Measurements from ENCODE around the gene HARBI1. TPM values are rescaled to one million over a fixed set of nuclear protein-coding genes. Genes with fewer than 3 reads are reported as not detected.

HARBI1 gene
- total and polyA plus RNA-seq, 2 of the 4 experiments (the other 2 are of a cell fraction): 2.7 to 5.2 TPM

DNA sequence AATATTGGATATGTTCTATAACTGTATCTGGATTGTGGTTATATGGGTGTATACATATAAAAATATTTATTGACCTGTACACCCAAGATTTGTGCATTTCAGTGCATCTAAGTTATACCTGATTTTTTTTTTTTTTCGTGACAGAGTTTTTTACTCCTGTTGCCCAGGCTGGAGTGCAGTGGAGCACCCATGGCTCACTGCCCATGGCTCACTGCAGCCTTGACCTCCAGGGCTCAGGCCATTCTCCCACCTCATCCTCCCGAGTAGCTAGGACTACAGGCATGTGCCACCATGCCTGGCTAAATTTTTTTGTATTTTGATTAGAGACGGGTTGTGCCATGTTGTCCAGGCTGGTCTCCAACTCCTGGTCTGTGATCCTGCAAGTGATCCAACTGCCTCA is 24.6 kb upstream of the HARBI1 start:
- Histone ChIP-seq H3K4me2 (ENCODE audit: low read depth, low read length) (no peak overlapping the region), H2AK5ac (ENCODE audit: low read depth, low read length) (no peak overlapping the region), H3K36me3 (ENCODE audit: control insufficient read depth, insufficient read depth, low read length) (peaks cover 15% of the 10 kb centered on the region), H3K27ac (ENCODE audit: insufficient read depth, low read length) (no peak overlapping the region), H2AFZ (replicated peaks; ENCODE audit: low read length, poor library complexity) (no peak overlapping the region), H4K8ac (ENCODE audit: low read depth in 2 of 2, low read length in 2 of 2) (no peak overlapping the region), H2BK120ac (ENCODE audit: low read depth, low read length) (no peak overlapping the region), H3K9me1 (ENCODE audit: insufficient read depth, low read length) (no peaks in the 10 kb centered on the region), H3K4me1 (ENCODE audit: control insufficient read depth, insufficient read depth, low read length) (peaks cover 3% of the 10 kb centered on the region), H3K79me1 (ENCODE audit: low read depth in 1 of 2, low read length in 2 of 2) (peaks cover 29 to 47% of the 10 kb centered on the region in 2 experiments), H2AK9ac (replicated peaks; ENCODE audit: low read depth, low read length, poor library complexity) (no peak overlapping the region), H3K9ac (ENCODE audit: low read depth, low read length) (no peak overlapping the region), H3K23ac (ENCODE audit: low read depth, low read length) (no peak overlapping the region; the same call in 1 of the 2 replicates), H3K18ac (ENCODE audit: low read depth, low read length) (no peak overlapping the region), H4K5ac (ENCODE audit: low read depth, low read length) (no peak overlapping the region), H2BK5ac (ENCODE audit: low read depth, low read length, poor library complexity, severe bottlenecking) (no peak overlapping the region), H3K27me3 (ENCODE audit: control insufficient read depth, insufficient read depth, low read length) (no peaks in the 10 kb centered on the region), H4K91ac (ENCODE audit: insufficient read depth, low read depth, low read length) (no peak overlapping the region), H2BK15ac (ENCODE audit: low read depth, low read length) (no peak overlapping the region), H3K4me3 (ENCODE audit: insufficient read depth, low read depth, low read length) (no peak overlapping the region), H4K20me1 (ENCODE audit: insufficient read depth, low read length) (no peaks in the 10 kb centered on the region), H2BK20ac (ENCODE audit: low read depth, low read length) (no peak overlapping the region; the same call in 1 of the 2 replicates), H3K14ac (replicated peaks; ENCODE audit: low read depth, low read length) (no peak overlapping the region), H3K4ac (ENCODE audit: low read depth, low read length) (no peak overlapping the region), H3K9me3 (ENCODE audit: control insufficient read depth, insufficient read depth, low read length) (peaks cover 2% of the 10 kb centered on the region; the same call in 1 of the 2 replicates), H3K56ac (ENCODE audit: extremely low read depth, insufficient read depth, low read length) (no peak overlapping the region)
- no TSS peak for BruUV-seq (replicated peaks)
- in situ Hi-C loops (cut with MboI; ENCODE audit: low sequenced_read_pairs) (no loop called here), dilution Hi-C loops (cut with HindIII; ENCODE audit: low sequenced_read_pairs, unreplicated experiment) (no loop called here), intact Hi-C loops (cut with micrococcal nuclease) (no loop called here)
- no peak for TF ChIP-seq RAD21 (IDR thresholded peaks at IDR 0.05; ENCODE audit: low read length)
- no peak for TF ChIP-seq RCOR1 (IDR thresholded peaks at IDR 0.05; ENCODE audit: insufficient replicate concordance, low read length)
- TF ChIP-seq, protein P1, sequence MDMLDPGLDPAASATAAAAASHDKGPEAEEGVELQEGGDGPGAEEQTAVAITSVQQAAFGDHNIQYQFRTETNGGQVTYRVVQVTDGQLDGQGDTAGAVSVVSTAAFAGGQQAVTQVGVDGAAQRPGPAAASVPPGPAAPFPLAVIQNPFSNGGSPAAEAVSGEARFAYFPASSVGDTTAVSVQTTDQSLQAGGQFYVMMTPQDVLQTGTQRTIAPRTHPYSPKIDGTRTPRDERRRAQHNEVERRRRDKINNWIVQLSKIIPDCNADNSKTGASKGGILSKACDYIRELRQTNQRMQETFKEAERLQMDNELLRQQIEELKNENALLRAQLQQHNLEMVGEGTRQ (IDR thresholded peaks at IDR 0.05; ENCODE audit: low read depth, low read length): no peak
- no peak for TF ChIP-seq NFE2L2 (IDR thresholded peaks at IDR 0.05; ENCODE audit: low read depth, low read length)
- TF ChIP-seq BHLHE40 (IDR thresholded peaks at IDR 0.05; ENCODE audit: low read depth, low read length): no peak
- TF ChIP-seq CEBPB (IDR thresholded peaks at IDR 0.05; ENCODE audit: low read depth, low read length): no peak
- TF ChIP-seq, protein P2, sequence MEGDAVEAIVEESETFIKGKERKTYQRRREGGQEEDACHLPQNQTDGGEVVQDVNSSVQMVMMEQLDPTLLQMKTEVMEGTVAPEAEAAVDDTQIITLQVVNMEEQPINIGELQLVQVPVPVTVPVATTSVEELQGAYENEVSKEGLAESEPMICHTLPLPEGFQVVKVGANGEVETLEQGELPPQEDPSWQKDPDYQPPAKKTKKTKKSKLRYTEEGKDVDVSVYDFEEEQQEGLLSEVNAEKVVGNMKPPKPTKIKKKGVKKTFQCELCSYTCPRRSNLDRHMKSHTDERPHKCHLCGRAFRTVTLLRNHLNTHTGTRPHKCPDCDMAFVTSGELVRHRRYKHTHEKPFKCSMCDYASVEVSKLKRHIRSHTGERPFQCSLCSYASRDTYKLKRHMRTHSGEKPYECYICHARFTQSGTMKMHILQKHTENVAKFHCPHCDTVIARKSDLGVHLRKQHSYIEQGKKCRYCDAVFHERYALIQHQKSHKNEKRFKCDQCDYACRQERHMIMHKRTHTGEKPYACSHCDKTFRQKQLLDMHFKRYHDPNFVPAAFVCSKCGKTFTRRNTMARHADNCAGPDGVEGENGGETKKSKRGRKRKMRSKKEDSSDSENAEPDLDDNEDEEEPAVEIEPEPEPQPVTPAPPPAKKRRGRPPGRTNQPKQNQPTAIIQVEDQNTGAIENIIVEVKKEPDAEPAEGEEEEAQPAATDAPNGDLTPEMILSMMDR (conservative IDR thresholded peaks at IDR 0.05; ENCODE audit: low read depth, low read length): no peak
- TF ChIP-seq, protein P3, sequence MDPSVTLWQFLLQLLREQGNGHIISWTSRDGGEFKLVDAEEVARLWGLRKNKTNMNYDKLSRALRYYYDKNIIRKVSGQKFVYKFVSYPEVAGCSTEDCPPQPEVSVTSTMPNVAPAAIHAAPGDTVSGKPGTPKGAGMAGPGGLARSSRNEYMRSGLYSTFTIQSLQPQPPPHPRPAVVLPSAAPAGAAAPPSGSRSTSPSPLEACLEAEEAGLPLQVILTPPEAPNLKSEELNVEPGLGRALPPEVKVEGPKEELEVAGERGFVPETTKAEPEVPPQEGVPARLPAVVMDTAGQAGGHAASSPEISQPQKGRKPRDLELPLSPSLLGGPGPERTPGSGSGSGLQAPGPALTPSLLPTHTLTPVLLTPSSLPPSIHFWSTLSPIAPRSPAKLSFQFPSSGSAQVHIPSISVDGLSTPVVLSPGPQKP (IDR thresholded peaks at IDR 0.05; ENCODE audit: borderline replicate concordance, low read depth, low read length): no peak
- TF ChIP-seq MXI1 (IDR thresholded peaks at IDR 0.05; ENCODE audit: borderline replicate concordance, low read depth, low read length): no peak
- TF ChIP-seq MAZ (IDR thresholded peaks at IDR 0.05; ENCODE audit: borderline replicate concordance, low read depth, low read length): no peak
- TF ChIP-seq SMC3 (IDR thresholded peaks at IDR 0.05; ENCODE audit: low read depth, low read length): no peak
- no peak for TF ChIP-seq MAFK (IDR thresholded peaks at IDR 0.05; ENCODE audit: low read depth, low read length)
- no peak for TF ChIP-seq CHD1 (IDR thresholded peaks at IDR 0.05; ENCODE audit: low read depth, low read length)
- no peak for TF ChIP-seq POLR2A (IDR thresholded peaks at IDR 0.05; ENCODE audit: low read depth, low read length)
- no peak for TF ChIP-seq FOS (IDR thresholded peaks at IDR 0.05; ENCODE audit: low read depth, low read length)
- TF ChIP-seq RFX5 (IDR thresholded peaks at IDR 0.05; ENCODE audit: low read depth, low read length): no peak
- ATAC-seq (ENCODE audit: low read depth) (no peak), DNase-seq (no peak)
- ChIA-PET CTCF (interaction anchor here (0.7 kb wide), 1 partner anchor 908 kb away, joined by 3 read pairs; no protein-coding TSS in a partner anchor), POLR2A (ENCODE audit: unreplicated experiment) (no interaction called here)
- WGBS, 2 experiments (ENCODE audit: extremely low coverage in 2 of 2, insufficient read length in 1 of 2): no CpG with 5 or more reads among the region's 3 CpGs

Data from IMR-90 (cell line).